Ishikawa (cell line): ENCODE results near the gene VAMP1.

Source experiments
- CEBPB ChIP-seq: IDR thresholded peaks from 2 replicates; pipeline ENCODE4 v1.6.1; 2012
- CREB1 ChIP-seq: IDR thresholded peaks from 2 replicates; pipeline ENCODE4 v1.6.1; 2012; ENCODE audit warnings: low read depth
- EGR1 ChIP-seq: IDR thresholded peaks from 2 replicates; pipeline ENCODE4 v1.6.1; 2012
- EP300 ChIP-seq: IDR thresholded peaks from 2 replicates; pipeline ENCODE4 v1.6.1; 2012; ENCODE audit warnings: borderline replicate concordance
- FOXM1 ChIP-seq: IDR thresholded peaks from 2 replicates; pipeline ENCODE4 v1.6.1; 2012; ENCODE audit warnings: low read depth, borderline replicate concordance
- NFIC ChIP-seq: IDR thresholded peaks from 2 replicates; pipeline ENCODE4 v1.6.1; 2012
- RAD21 ChIP-seq: IDR thresholded peaks from 2 replicates; pipeline ENCODE4 v1.6.1; 2012; ENCODE audit warnings: low read depth
- TAF1 ChIP-seq: IDR thresholded peaks from 2 replicates; pipeline ENCODE4 v1.6.1; 2012; ENCODE audit warnings: low read depth, mild to moderate bottlenecking
- TCF12 ChIP-seq: IDR thresholded peaks from 2 replicates; pipeline ENCODE4 v1.6.1; 2012; ENCODE audit warnings: low read depth
- TEAD4 ChIP-seq: IDR thresholded peaks from 2 replicates; pipeline ENCODE4 v1.6.1; 2012
- YY1 ChIP-seq: IDR thresholded peaks from 2 replicates; pipeline ENCODE4 v1.6.1; 2012; ENCODE audit warnings: low read depth
- ZBTB7A ChIP-seq: IDR thresholded peaks from 2 replicates; pipeline ENCODE4 v1.6.1; 2012; ENCODE audit warnings: low read depth
- TF ChIP-seq, protein P1 (sequence below): IDR thresholded peaks from 2 replicates; pipeline ENCODE4 v1.6.1; 2012
- TF ChIP-seq, protein P2 (sequence below): IDR thresholded peaks from 2 replicates; pipeline ENCODE4 v1.6.1; 2012
- TF ChIP-seq, protein P3 (sequence below): IDR thresholded peaks from 2 replicates; pipeline ENCODE4 v1.6.1; 2012; ENCODE audit warnings: low read depth, mild to moderate bottlenecking

Gene VAMP1, protein sequence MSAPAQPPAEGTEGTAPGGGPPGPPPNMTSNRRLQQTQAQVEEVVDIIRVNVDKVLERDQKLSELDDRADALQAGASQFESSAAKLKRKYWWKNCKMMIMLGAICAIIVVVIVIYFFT

DNA sequence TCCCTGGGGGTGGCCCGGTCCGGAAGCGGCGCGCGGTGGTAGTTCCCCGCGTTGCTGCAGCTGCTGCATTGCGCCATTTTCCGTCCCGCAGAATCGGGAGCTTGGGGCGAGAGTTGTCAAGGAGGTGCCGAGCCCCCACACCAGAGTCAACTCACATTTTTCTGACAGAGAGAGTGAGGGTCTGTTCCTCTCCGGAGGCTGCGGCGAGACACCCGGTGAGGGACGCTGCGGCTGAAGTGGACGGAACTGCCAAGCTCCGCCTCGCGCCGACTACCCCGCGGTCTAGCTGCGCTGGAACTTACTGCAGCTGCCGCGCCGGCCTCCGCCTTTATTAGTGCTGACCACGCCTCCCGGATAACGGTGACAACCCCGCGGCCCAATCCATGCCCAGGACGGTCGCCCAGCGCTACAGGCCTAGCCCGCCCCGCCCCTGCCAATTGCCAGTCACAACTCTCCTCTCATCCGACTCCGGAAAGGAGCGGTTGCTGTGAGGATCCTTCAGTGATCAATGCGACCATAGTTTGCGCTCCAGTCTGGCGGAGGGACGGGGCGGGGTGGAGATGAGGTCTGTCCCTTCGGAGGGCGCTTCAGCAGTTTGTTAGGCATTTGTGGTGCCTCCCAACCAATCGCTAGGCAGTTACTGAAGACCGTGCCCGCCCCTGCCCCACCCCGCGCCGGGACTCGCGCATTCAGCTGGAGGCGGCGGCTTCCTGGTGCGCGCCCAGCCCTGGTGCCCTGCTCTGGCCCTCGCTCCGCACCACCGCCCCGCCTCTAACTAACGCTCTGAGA is at the start of gene VAMP1:
VAMP1 (minus strand) TSS at position 303 of the 789 bp plus-strand sequence; CDS start at position 157, 146 bp downstream.
- peak; percentile 82 for TF ChIP-seq CEBPB
- peak; percentile 91 for TF ChIP-seq TAF1
- TF ChIP-seq ZBTB7A: peak; percentile 83; the same call in 1 of the 2 replicates
- TF ChIP-seq EGR1: no peak
- TF ChIP-seq, protein P1, sequence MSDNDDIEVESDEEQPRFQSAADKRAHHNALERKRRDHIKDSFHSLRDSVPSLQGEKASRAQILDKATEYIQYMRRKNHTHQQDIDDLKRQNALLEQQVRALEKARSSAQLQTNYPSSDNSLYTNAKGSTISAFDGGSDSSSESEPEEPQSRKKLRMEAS: peak; percentile 89; the same call in 1 of the 2 replicates
- 0 out of 2 replicates have a peak, but pooled peaks have one; percentile 33 for TF ChIP-seq NFIC
- peak; percentile 85 for TF ChIP-seq YY1
- peak; percentile 33 for TF ChIP-seq TEAD4
- TF ChIP-seq RAD21: no peak; the same call in 1 of the 2 replicates
- 0 out of 2 replicates have a peak, but pooled peaks have one; percentile 2 for TF ChIP-seq CREB1

DNA sequence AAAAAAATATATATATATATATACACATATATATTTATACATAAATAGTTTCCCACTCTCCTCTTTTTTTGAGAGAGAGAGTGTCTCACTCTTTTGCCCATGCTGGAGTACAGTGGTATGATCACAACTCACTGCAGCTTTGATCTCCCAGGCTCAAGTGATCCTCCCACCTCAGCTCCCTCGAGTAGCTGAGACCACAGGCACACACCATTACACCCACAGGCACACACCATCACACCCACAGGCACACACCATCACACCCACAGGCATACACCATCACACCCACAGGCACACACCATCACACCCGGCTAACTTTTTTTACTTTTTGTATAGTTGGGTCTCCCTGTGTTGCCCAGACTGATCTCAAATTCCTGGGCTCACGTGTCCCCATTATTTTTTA is 49.7 kb upstream of the VAMP1 start:
- no peak for TF ChIP-seq TCF12
- no peak for TF ChIP-seq TAF1
- TF ChIP-seq FOXM1: no peak

DNA sequence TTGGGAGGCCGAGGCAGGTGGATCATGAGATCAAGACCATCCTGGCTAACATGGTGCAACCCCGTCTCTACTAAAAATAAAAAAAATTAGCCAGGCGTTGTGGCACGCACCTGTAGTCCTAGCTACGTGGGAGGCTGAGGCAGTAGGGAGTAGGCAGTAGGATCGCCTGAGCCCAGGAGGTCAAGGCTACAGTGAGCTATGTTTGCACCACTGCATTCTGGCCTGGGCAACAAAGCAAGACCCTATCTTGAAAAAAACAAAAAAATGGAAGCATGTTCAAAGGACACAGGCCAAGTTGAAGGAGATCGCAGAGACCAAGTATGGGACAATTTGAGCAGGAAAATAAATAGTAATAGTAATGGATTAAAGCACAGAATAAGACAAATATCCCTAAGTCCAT is 37.6 kb upstream of the VAMP1 start:
- no peak for TF ChIP-seq CEBPB
- TF ChIP-seq RAD21: no peak

DNA sequence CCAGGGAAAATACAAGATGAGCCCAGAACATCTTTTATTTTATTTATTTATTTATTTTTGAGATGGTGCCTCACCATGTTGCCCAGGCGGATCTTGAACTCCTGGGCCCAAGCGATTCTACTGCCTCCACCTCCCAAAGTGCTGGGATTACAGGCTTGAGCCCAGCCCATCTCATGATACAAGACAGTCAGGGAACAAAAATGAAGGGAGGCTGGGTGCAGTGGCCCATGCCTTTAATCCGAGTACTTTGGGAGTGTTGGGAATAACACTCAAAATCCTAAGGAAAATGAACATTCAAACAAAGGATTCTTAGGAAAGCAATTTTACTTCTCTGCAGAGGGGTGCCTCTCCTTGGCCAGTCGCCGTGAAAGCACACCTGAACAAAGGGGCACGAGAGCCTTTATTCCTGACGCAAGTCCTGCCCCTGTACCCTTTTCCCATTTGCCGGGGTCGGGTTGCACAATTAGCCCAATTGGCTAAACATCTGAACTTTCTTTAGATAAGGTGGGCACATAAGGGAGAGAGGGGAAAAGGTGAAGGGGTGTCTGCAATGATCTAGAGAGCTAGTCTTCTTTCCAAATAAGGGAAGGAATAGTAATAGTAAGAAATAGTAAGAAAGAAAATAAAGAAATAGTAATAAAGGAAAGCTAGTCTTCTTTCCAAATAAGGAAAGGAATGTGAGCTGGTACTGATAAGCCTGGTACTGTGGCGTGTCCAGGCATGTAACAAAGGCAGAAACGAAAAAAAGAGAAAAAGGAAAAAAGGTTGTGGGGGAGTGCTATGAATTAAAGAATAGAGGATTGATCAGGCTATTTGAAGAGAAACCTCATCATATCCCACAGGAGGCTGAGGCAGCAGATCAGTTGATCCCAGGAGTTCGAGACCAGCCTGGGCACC is 36.9 kb upstream of the VAMP1 start:
- TF ChIP-seq, protein P1: no peak
- 0 out of 2 replicates have a peak, but pooled peaks have one; percentile 13 for TF ChIP-seq EP300
- no peak for TF ChIP-seq ZBTB7A
- peak; percentile 39; the same call in 1 of the 2 replicates for TF ChIP-seq CEBPB

DNA sequence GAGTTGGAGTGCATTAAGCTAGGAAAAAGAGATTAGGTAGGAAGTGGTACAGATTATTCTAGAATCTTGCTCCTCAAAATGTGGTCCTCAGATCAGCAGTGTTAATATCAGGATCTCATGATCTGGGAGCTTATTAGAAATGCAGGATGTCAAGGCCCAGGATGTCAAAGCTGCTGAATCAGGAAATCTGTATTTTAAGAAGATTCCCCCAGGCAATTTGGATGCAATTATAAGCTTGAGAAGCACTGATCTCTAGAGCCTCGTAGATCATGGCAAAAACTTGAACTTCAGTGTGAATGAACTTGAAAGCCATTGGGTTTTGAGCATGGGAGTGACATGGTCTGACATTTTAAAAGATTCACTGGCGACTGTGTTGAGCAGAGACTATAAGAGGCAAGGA is 30.0 kb upstream of the VAMP1 start:
- no peak for TF ChIP-seq CEBPB
- no peak for TF ChIP-seq CREB1
- TF ChIP-seq, protein P2, sequence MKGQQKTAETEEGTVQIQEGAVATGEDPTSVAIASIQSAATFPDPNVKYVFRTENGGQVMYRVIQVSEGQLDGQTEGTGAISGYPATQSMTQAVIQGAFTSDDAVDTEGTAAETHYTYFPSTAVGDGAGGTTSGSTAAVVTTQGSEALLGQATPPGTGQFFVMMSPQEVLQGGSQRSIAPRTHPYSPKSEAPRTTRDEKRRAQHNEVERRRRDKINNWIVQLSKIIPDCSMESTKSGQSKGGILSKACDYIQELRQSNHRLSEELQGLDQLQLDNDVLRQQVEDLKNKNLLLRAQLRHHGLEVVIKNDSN: no peak
- no peak for TF ChIP-seq YY1
- no peak for TF ChIP-seq NFIC

DNA sequence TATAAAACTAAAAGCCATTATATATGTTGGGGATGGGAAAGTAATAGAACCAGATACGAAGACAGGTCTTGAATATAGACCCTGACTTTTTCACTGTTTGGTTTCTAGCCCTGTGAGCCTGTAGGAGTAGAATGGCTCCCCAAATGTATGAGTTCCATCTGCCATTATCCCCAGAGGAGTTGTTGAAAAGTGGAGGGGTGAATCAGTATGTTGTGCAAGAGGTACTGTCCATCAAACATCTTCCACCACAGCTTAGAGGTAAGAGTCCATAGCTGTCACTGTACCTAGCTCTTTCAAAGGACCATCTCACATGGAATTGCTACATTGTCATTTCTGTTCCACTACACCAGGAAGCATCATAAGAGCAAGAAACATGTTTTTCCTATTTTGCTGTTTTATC is 24.5 kb upstream of the VAMP1 start:
- TF ChIP-seq EGR1: no peak
- no peak for TF ChIP-seq CEBPB
- no peak for TF ChIP-seq TEAD4
- TF ChIP-seq YY1: no peak
- no peak for TF ChIP-seq EP300
- TF ChIP-seq, protein P2: no peak
- TF ChIP-seq, protein P3, sequence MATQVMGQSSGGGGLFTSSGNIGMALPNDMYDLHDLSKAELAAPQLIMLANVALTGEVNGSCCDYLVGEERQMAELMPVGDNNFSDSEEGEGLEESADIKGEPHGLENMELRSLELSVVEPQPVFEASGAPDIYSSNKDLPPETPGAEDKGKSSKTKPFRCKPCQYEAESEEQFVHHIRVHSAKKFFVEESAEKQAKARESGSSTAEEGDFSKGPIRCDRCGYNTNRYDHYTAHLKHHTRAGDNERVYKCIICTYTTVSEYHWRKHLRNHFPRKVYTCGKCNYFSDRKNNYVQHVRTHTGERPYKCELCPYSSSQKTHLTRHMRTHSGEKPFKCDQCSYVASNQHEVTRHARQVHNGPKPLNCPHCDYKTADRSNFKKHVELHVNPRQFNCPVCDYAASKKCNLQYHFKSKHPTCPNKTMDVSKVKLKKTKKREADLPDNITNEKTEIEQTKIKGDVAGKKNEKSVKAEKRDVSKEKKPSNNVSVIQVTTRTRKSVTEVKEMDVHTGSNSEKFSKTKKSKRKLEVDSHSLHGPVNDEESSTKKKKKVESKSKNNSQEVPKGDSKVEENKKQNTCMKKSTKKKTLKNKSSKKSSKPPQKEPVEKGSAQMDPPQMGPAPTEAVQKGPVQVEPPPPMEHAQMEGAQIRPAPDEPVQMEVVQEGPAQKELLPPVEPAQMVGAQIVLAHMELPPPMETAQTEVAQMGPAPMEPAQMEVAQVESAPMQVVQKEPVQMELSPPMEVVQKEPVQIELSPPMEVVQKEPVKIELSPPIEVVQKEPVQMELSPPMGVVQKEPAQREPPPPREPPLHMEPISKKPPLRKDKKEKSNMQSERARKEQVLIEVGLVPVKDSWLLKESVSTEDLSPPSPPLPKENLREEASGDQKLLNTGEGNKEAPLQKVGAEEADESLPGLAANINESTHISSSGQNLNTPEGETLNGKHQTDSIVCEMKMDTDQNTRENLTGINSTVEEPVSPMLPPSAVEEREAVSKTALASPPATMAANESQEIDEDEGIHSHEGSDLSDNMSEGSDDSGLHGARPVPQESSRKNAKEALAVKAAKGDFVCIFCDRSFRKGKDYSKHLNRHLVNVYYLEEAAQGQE: no peak
- TF ChIP-seq TAF1: no peak
- TF ChIP-seq TCF12: no peak
- TF ChIP-seq FOXM1: no peak
- no peak for TF ChIP-seq NFIC
- TF ChIP-seq RAD21: no peak
- no peak for TF ChIP-seq CREB1
- TF ChIP-seq ZBTB7A: no peak
- TF ChIP-seq, protein P1: no peak

DNA sequence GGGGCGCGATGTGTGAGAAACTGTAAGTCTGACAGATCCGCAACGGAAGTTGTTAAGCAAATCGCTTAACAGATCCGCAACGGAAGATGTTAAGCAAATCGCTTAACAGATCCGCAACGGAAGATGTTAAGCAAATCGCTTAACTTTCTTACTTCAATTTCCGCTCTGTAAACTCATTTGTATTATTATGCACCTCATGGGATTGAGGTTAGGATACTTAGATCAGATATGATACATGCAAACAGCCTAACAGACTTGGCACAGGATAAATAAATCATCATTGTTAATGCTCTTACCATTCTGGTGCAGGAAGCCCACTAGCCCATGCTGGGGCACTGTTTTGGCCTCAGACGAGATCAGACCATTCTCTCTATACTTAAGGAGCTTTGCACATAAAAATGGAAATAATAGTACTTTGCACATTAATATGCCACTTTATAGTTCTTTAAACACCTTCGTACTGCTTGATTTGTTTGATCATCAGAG is 23.8 kb upstream of the VAMP1 start:
- TF ChIP-seq CEBPB (no peak; the same call in 1 of the 2 replicates), TAF1 (no peak), YY1 (no peak), EP300 (no peak), CREB1 (no peak), ZBTB7A (no peak), TEAD4 (no peak), EGR1 (no peak), TCF12 (no peak), RAD21 (no peak), FOXM1 (no peak), NFIC (no peak)
- TF ChIP-seq, protein P1: no peak
- TF ChIP-seq, protein P3: no peak
- TF ChIP-seq, protein P2: no peak
